Transverse colon (tissue), 4 donors: Measurements from ENCODE around the gene BARD1. TPM values are rescaled to one million over a fixed set of nuclear protein-coding genes. Genes with fewer than 3 reads are reported as not detected.

ENCODE experiments used
- DNase-seq: peaks from one replicate; pipeline ENCODE4 v3.0.0-alpha.2; 2019
- H3K27ac ChIP-seq, 4 donors: fragments of 200-600 bp; sonication (generic); 2 replicates each; pipeline ENCODE4 v1.5.1; 2016 to 2018; ENCODE audit warnings: inconsistent platforms in 4 of 4
- H3K27me3 ChIP-seq: fragments of 200-600 bp; sonication (generic); 2 replicates; pipeline ENCODE4 v1.5.1; 2017; ENCODE audit warnings: inconsistent platforms
- H3K36me3 ChIP-seq, 4 donors: fragments of 200-600 bp; sonication (generic); 2 replicates each; pipeline ENCODE4 v1.5.1; 2017 to 2019; ENCODE audit warnings: inconsistent platforms in 4 of 4
- H3K4me1 ChIP-seq, 4 donors: fragments of 200-600 bp; sonication (generic); 2 replicates each; pipeline ENCODE4 v1.5.1; 2017 to 2020; ENCODE audit warnings: inconsistent platforms in 4 of 4
- H3K4me3 ChIP-seq, 4 donors: fragments of 200-600 bp; sonication (generic); 1 replicate in 1 of 4; 2 replicates in 3 of 4; pipeline versions ENCODE4 v1.5.1 to v1.6.1; 2017 to 2019; ENCODE audit warnings: inconsistent platforms in 4 of 4
- H3K9me3 ChIP-seq, 2 donors: fragments of 200-600 bp; sonication (generic); 2 replicates each; pipeline ENCODE4 v1.5.1; 2017 to 2019; ENCODE audit warnings: inconsistent platforms in 2 of 2
- CTCF ChIP-seq, 5 experiments: fragments of 200-600 bp in 3 of 5; fragments of 450-650 bp in 2 of 5; sonication (generic) in 3 of 5; IDR thresholded peaks; 1 replicate in 2 of 5; 2 replicates in 3 of 5; pipeline ENCODE4 v1.5.1; 2016 to 2017; ENCODE audit warnings: antibody characterized with exemption in 5 of 5, inconsistent platforms in 3 of 5, mild to moderate bottlenecking in 2 of 5, moderate library complexity in 1 of 5
- EP300 ChIP-seq: sonication (generic); formaldehyde crosslinking; IDR thresholded peaks from one replicate; pipeline ENCODE4 v1.6.1; 2017; ENCODE audit warnings: antibody characterized with exemption, low read depth
- POLR2A ChIP-seq: fragments of 450-650 bp; IDR thresholded peaks from one replicate; pipeline ENCODE4 v1.6.1; 2016; ENCODE audit warnings: antibody characterized with exemption, mild to moderate bottlenecking, moderate library complexity
- POLR2AphosphoS5 ChIP-seq, 3 donors: sonication (generic); formaldehyde crosslinking; IDR thresholded peaks; one replicate each; pipeline ENCODE4 v1.6.1; 2016; ENCODE audit warnings: antibody characterized with exemption in 3 of 3
- WGBS, 2 donors: methylation state at CpG; one replicate each; pipeline ENCODE4 v1.1.5; 2018; ENCODE audit warnings: low coverage in 1 of 2; 5-methylcytosine and 5-hydroxymethylcytosine counted together
- in situ Hi-C, 4 donors: fragments of 200-750 bp; cut with MboI; loops; one replicate each; pipeline versions ENCODE4 v1.15.0 to v1.15.1; 2017; ENCODE audit warnings: low sequenced_read_pairs in 3 of 4, low pct_ligation_motif_present in 1 of 4, low pct_unique_long_range_greater_than_20kb in 1 of 4
- intact Hi-C: fragments of 100-400 bp; cut with DNase I; formaldehyde crosslinking; loops from one replicate; pipeline ENCODE4 v1.15.1; 2023; ENCODE audit warnings: low total_unique reads
- total RNA-seq, 4 donors: library from RNA; depleted of rRNA; stranded (reverse); fragments of >200 nt; gene quantifications; one replicate each; pipeline ENCODE4 v1.1.0, GENCODE V29; 2016

The BARD1 gene
- total RNA-seq, 4 donors from 2014 or later = 2.2 to 141 (median 9.1) TPM

GRCh38 chr2:214816008-214816533, 6.6 kb upstream of the BARD1 start:
- TF ChIP-seq EP300 (no peak), POLR2AphosphoS5 (IDR thresholded peaks at IDR 0.05) (no peak), POLR2A (no peak)
- no peaks in the 10 kb centered on the region for H3K9me3 ChIP-seq
- H3K27ac ChIP-seq = no peak overlapping the region
- H3K27me3 ChIP-seq = no peaks in the 10 kb centered on the region
- DNase-seq = no peak
- H3K36me3 ChIP-seq = no peaks in the 10 kb centered on the region
- no peak overlapping the region for H3K4me3 ChIP-seq
- in situ Hi-C loops = loop anchor here in 1 of 4 donors (25.0 kb wide), 2 partner anchors 1529 to 1679 kb away; partner anchors contain the start of gene SPAG16
- WGBS, 2 donors = 0 to 17% methylated on average over 1 of the region's 1 CpG
- intact Hi-C loops = no loop called here
- H3K4me1 ChIP-seq = no peaks in the 10 kb centered on the region

GRCh38 chr2:214810671-214811070, 1.2 kb upstream of the BARD1 start:
- Histone ChIP-seq H3K4me3 (peak overlapping the region in 3 of 4 donors; percentile 71 to 89 (median 87)), H3K27ac (peak overlapping the region in 2 of 4 donors; percentile 88 to 95), H3K4me1 (peaks cover 0 to 17% (median 11%) of the 10 kb centered on the region in 4 donors), H3K27me3 (no peaks in the 10 kb centered on the region), H3K36me3 (no peaks in the 10 kb centered on the region), H3K9me3 (no peaks in the 10 kb centered on the region)
- peak; percentile 9 for DNase-seq
- intact Hi-C loops (no loop called here), in situ Hi-C loops (loop anchor here in 1 of 4 donors (25.0 kb wide), 2 partner anchors 1523 to 1673 kb away; partner anchors contain the start of gene SPAG16)
- no peak for TF ChIP-seq EP300
- TF ChIP-seq POLR2AphosphoS5 (IDR thresholded peaks at IDR 0.05) = no peak
- TF ChIP-seq POLR2A = no peak
- TF ChIP-seq CTCF (IDR thresholded peaks at IDR 0.05) = no peak
- 61 to 63% methylated on average over 13 to 14 of the region's 14 CpGs for WGBS, 2 donors

- Histone ChIP-seq H3K4me3 (peak overlapping the region; percentile 20 to 89 (median 79)), H3K36me3 (no peaks in the 10 kb centered on the region), H3K4me1 (peaks cover 0 to 17% (median 12%) of the 10 kb centered on the region in 4 donors), H3K9me3 (no peaks in the 10 kb centered on the region), H3K27me3 (no peaks in the 10 kb centered on the region), H3K27ac (peak overlapping the region; percentile 88 to 98 (median 96))
- in situ Hi-C loops = loop anchor here in 1 of 4 donors (25.0 kb wide), 2 partner anchors 1523 to 1673 kb away; partner anchors contain the start of gene SPAG16
- TF ChIP-seq CTCF (IDR thresholded peaks at IDR 0.05) (no peak), POLR2AphosphoS5 (IDR thresholded peaks at IDR 0.05) (peak in 1 of 3 donors; percentile 12), POLR2A (no peak)
- intact Hi-C loops = no loop called here
- WGBS, 2 donors = 0 to 7% methylated on average over 2 to 47 of the region's 63 CpGs
- peak; percentile 100 for DNase-seq
Observed at GRCh38 chr2:214809751-214810564, 475 bp upstream of the BARD1 start.

GRCh38 chr2:214807653-214808052, 1.8 kb downstream of the BARD1 start:
- H3K27ac ChIP-seq = peak overlapping the region; percentile 88 to 98 (median 96)
- WGBS, 2 donors = 16 to 22% methylated on average over 3 of the region's 3 CpGs
- in situ Hi-C loops = loop anchor here in 1 of 4 donors (25.0 kb wide), 2 partner anchors 1520 to 1670 kb away; partner anchors contain the start of gene SPAG16
- H3K36me3 ChIP-seq = no peaks in the 10 kb centered on the region
- intact Hi-C loops = no loop called here
- no peaks in the 10 kb centered on the region for H3K9me3 ChIP-seq
- TF ChIP-seq POLR2AphosphoS5 (IDR thresholded peaks at IDR 0.05) = no peak
- TF ChIP-seq CTCF (IDR thresholded peaks at IDR 0.05) = no peak
- TF ChIP-seq POLR2A = no peak
- no peak for TF ChIP-seq EP300
- no peak for DNase-seq
- H3K27me3 ChIP-seq = no peaks in the 10 kb centered on the region
- peaks cover 0 to 17% (median 12%) of the 10 kb centered on the region in 4 donors for H3K4me1 ChIP-seq
- peak overlapping the region in 3 of 4 donors; percentile 71 to 89 (median 87) for H3K4me3 ChIP-seq
